ENCODE measurements around the gene PRR7.
"Not testable (repeated sequence)": the region's sequence is repeated elsewhere in the genome, so short reads cannot be mapped to it uniquely, and the experiment has no call there.

PRR7 gene, protein sequence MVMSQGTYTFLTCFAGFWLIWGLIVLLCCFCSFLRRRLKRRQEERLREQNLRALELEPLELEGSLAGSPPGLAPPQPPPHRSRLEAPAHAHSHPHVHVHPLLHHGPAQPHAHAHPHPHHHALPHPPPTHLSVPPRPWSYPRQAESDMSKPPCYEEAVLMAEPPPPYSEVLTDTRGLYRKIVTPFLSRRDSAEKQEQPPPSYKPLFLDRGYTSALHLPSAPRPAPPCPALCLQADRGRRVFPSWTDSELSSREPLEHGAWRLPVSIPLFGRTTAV

GRCh38 chr5:177446200-177447065 lies at the start of gene PRR7:
Gene PRR7 (plus strand): TSS chr5:177446814. CDS start chr5:177455068, 8,254 bp downstream.
- DNase-seq (ENCODE audit: low spot score), result no peak

GRCh38 chr5:177397875-177398390 lies 48.7 kb upstream of the PRR7 start:
- no peak for DNase-seq (ENCODE audit: low spot score)

DNA sequence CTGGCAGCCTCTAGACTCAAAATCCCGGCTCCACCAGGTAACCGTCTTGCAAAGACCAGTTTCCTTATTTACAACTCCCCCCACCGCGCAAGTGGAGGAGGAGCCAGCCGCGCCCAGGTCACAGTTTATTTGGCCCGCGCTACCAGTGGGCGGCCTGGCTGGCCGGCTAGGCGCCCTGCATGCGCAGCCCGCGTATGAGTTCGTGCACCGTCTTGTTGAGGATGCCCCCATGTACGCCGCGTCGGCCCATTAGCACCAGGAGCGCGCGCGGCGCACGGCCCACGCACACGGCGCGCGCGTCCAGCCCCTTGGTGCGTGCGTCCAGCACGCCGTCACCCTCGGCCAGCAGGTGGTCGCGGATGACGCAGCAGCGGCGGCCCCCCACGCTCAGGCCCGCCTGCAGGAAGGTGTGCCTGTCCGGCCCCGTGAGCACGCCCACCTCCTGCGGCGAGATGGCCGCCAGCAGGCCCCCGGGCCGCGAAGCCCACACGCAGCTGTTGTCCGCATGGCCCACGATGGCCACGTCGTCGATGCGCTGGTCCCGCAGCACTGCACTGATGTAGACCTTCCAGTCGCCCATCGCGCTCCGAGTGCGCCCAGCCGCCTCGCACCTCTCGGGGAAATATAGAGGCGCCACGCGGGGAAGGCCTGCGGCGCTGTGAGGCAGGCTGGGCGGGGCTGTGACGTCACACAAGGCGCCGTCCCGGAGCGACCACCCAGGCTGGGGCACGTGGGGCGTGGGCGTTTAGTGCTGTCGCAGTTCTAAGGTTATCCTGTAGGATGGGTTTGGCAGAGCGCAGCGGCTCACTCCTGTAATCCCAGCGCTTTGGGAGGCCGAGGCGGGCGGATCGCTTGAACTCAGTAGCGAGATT lies 46.4 kb upstream of the PRR7 start, which contains the start of gene PFN3:
Gene PFN3 (minus strand): TSS at position 665 of the 872 bp plus-strand sequence. CDS start 85 bp downstream, at position 580.
- no peak for DNase-seq (ENCODE audit: low spot score)

- peak; percentile 41 for DNase-seq (ENCODE audit: low spot score)
These were observed 44.2 kb upstream of the PRR7 start for GRCh38 chr5:177402271-177403043.

GRCh38 chr5:177403102-177403791 lies 43.4 kb upstream of the PRR7 start:
- no peak for DNase-seq (ENCODE audit: low spot score)

DNA sequence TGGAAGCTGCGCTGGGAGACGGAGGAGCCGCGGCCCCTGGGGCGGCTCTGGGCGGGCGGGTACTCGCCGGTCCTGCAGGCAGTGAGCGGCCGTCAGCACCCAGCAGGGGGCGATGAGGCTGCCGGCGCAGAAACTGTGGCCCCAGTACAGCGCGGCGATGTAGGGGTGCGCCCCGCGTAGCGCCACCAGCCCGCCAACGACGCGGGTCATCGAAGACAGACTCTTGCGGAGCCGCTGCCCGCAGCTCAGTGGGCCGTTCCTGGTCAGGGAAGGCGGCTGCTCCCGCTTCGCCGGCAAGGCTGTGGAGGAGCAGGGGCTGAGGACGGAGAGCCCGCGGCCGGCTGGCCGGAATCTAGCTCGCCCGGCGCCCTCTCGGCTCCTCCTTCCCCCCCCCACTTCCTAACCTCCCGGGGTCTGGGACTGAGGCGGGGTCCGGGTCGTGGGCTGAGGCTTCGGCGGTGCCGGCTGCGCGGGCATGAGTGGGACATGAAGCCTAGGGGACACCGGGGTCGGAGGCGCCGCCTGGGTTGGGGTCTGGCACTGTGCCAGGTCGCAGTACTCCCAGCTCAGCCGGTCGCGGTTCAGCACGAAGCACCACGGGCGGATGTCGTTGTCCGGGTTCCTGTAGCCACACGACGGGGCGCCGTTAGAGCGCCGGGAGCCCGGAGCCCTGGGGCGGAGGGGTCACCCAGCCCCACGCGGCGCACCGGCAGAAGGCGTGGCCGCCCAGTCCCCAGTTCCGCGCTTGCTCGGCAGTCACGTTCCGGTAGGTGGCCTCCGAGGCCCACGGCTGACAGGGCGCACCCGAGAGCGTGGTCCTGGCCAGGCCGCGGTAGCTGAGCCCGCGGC lies 42.6 kb upstream of the PRR7 start:
- peak; percentile 81 for DNase-seq (ENCODE audit: low spot score)

- no peak for DNase-seq (ENCODE audit: low spot score)
These were observed 41.9 kb upstream of the PRR7 start for GRCh38 chr5:177404641-177405179.

DNA sequence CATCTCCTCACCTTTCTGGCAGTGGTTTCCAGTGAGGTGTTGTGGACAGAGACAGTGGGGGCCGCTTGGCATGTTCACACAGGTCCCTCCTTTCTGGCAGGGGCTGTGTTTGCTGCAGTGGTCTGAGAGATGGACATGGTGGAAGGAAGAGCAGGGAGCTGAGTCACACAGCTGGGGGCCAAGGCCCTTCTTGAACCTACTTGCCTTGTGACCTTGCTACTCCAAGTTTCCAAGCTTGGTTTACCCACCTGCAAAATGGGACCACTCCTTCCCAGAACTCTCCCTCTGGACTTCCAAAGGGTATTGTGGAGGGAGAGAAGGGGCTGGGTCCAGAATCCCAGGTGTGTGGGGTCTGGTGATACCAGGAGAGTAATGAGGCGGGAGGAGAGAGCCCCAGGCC lies 41.3 kb upstream of the PRR7 start:
- DNase-seq (ENCODE audit: low spot score), result no peak

GRCh38 chr5:177405805-177406204 lies 40.8 kb upstream of the PRR7 start:
- no peak for DNase-seq (ENCODE audit: low spot score)

DNA sequence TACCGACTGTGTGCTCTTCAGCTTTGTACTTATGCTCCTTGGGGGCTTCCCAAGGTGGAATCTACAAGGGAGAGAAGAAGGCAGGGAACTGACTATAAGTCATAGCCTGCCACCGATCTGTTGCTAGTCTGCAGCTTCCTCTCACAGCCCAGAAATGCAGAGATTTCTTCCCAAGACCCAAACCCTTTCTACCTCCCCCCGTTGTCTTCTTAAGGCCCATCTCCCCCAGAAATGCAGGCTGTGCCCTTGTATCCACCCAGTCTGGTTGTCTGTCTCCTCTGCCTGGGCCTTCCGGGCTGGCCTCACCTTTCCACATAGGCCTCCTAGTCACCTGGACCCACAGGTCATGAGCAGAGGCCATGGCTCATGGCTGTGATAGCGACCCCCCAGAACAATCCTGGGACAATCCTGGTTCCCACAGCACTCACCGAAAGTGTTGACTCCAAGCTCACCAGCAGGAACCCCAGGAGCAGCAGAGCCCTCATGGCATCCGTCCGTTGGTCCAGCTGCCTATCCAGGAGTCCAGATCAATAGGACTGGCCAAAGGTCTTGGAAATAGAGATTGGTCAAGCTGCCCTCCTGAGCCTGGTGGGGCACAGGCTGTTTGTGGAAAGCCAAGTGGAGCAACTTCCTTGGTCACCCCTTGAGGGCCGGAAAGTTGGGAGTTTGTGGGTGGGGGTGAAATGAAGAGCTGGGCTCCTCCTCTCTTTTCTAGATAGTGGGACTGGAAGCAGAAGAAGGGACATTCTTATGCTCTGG lies 37.4 kb upstream of the PRR7 start, which contains the start of gene F12:
Gene F12 (minus strand): TSS at position 522 of the 759 bp plus-strand sequence. CDS start 37 bp downstream, at position 485.
- no peak for DNase-seq (ENCODE audit: low spot score)

- DNase-seq (ENCODE audit: low spot score), result no peak
These were observed 36.0 kb upstream of the PRR7 start for GRCh38 chr5:177410575-177410974.

DNA sequence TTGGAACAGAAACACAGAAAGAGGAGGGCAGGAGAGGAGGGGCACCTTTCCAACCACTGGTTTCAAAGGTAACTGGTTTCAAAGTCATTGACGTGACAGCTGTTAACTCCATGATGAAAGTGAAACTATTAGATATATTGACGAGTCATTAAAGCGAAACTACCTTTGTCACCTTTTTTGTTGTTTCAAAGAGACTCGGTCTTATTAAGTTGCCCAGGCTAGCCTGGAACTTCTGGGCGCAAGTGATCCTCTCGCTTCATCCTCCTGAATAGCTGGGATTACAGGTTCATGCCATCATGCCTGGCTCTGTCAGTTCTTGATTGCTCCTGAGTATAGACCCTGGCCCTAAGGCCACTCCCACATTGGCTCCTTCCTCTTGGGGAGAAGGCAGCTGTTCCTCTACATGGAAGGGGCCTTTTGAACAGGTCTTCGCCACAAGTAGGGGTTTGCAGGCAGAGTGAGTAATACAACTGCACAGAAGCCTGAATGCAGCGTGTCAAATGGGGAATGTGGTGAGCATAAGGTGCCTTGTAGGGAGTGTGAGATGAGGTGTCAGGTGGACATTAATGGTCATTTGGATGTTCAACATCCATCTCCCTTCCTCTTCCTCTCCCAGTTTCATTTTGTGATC lies 33.9 kb upstream of the PRR7 start:
- no peak for DNase-seq (ENCODE audit: low spot score)

GRCh38 chr5:177414481-177414880 lies 32.1 kb upstream of the PRR7 start:
- no peak for DNase-seq (ENCODE audit: low spot score)

GRCh38 chr5:177417081-177417480 lies 29.5 kb upstream of the PRR7 start:
- DNase-seq (ENCODE audit: low spot score), result not testable (repeated sequence)

GRCh38 chr5:177419046-177419445 lies 27.6 kb upstream of the PRR7 start:
- no peak for DNase-seq (ENCODE audit: low spot score)

- not testable (repeated sequence) for DNase-seq (ENCODE audit: low spot score)
These were observed 26.1 kb upstream of the PRR7 start for GRCh38 chr5:177420472-177420871.

DNA sequence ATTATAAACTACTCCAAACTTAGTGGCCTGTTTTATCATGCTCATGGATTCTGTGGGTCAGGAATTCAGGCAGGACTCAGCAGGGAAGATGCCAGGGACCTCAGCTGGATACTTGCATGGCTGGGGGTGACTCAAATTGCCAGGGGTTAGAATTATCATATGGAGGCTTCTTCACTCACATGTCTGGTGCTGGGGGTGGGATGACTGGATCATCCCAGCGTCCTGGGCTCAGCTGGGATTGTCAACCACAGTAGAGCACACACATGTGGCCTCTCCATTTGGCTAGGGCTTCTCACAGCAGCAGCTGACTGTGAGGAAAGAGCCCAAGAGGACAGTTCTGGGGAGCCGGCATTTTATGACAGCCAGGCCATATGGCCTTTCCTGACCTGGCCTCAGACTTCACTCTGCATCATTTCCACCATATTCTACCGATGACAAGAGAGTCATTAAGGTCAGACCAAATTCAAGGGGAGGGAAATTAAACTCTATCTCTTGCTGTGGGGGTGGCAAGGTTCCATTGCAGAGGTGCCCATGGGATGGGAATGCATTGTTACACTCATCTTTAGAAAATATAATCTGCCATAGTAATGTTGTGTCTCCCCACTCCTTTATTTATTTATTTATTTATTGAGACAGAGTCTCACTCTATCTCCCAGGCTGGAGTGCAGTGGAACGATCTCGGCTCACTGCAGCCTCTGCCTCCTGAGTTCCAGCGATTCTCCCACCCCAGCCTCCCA lies 25.4 kb upstream of the PRR7 start:
- DNase-seq (ENCODE audit: low spot score), result no peak

All from hematopoietic multipotent progenitor cell treated with erythropoietin and hydrocortisone succinate and interleukin-3 and kit ligand, for 17 days (in vitro differentiated cells).